AG10803 (cell line): Measurements from ENCODE around the gene PSAT1.

Experiments
- DNase-seq: peaks from one replicate; pipeline ENCODE4 v3.0.0; 2010; ENCODE audit warnings: low read depth
- H3K4me3 ChIP-seq: 2 replicates; pipeline ENCODE4 v1.5.1; 2011; ENCODE audit warnings: mild to moderate bottlenecking, low read length, control low read depth
- CTCF ChIP-seq: conservative IDR thresholded peaks from 2 replicates; pipeline ENCODE4 v1.5.1; 2011; ENCODE audit warnings: mild to moderate bottlenecking, low read length, control low read depth, inconsistent platforms

The PSAT1 gene

GRCh38 chr9:78286125-78286524, 10.8 kb upstream of the PSAT1 start:
- no peak overlapping the region for H3K4me3 ChIP-seq
- DNase-seq = no peak

GRCh38 chr9:78286946-78287388, 10.0 kb upstream of the PSAT1 start:
- TF ChIP-seq CTCF = no peak
- DNase-seq = no peak
- no peak overlapping the region for H3K4me3 ChIP-seq

More at GRCh38 chr9:78286125-78286524, 10.8 kb upstream of the PSAT1 start:
- no peak for TF ChIP-seq CTCF

- H3K4me3 ChIP-seq = no peak overlapping the region
- no peak for DNase-seq
- no peak for TF ChIP-seq CTCF
These were observed 8.6 kb upstream of the PSAT1 start for GRCh38 chr9:78288214-78288892.

- no peak for DNase-seq
These were observed 7.5 kb upstream of the PSAT1 start for GRCh38 chr9:78289474-78289873.

GRCh38 chr9:78291240-78291925, 5.5 kb upstream of the PSAT1 start:
- H3K4me3 ChIP-seq = no peak overlapping the region
- no peak for TF ChIP-seq CTCF
- DNase-seq = no peak

More at GRCh38 chr9:78289474-78289873, 7.5 kb upstream of the PSAT1 start:
- TF ChIP-seq CTCF = no peak
- no peak overlapping the region for H3K4me3 ChIP-seq

GRCh38 chr9:78292026-78292425, 4.9 kb upstream of the PSAT1 start:
- TF ChIP-seq CTCF = no peak
- no peak for DNase-seq
- no peak overlapping the region for H3K4me3 ChIP-seq
